ENCODE measurements around the gene OR51T1.

Gene OR51T1

GRCh38 chr11:4921796-4922195, 40.1 kb downstream of the OR51T1 start:
- Histone ChIP-seq H3K4me1 (ENCODE audit: control insufficient read depth, insufficient read depth, low read length) (no peaks in the 10 kb centered on the region), H3K4me3 (ENCODE audit: low read depth, low read length) (no peak overlapping the region), H3K36me3 (ENCODE audit: control insufficient read depth in 2 of 2, insufficient read depth in 1 of 2, low read length in 2 of 2) (no peaks in the 10 kb centered on the region), H3K9me3 (ENCODE audit: control insufficient read depth, insufficient read depth, low read depth, low read length) (no peaks in the 10 kb centered on the region), H3K27ac (ENCODE audit: extremely low read depth, low read depth, low read length) (no peak overlapping the region)
- CTCF ChIA-PET, result no interaction called here
- no peak for TF ChIP-seq ZBTB17 (tag by site-specific recombination; IDR thresholded peaks at IDR 0.05)
- no peak for TF ChIP-seq ZNF639 (tag by site-specific recombination; IDR thresholded peaks at IDR 0.05)
- no peak for TF ChIP-seq ZNF211 (tag by site-specific recombination; IDR thresholded peaks at IDR 0.05; ENCODE audit: low read depth)
- TF ChIP-seq ZNF174 (tag by site-specific recombination; IDR thresholded peaks at IDR 0.05), result no peak
- POLR2A ChIA-PET, result no interaction called here

GRCh38 chr11:4922304-4922703, 40.6 kb downstream of the OR51T1 start:
- POLR2A ChIA-PET, result no interaction called here
- no peak overlapping the region for H3K4me3 ChIP-seq (ENCODE audit: low read depth, low read length)
- CTCF ChIA-PET, result no interaction called here
- no peaks in the 10 kb centered on the region for H3K36me3 ChIP-seq (ENCODE audit: control insufficient read depth in 2 of 2, insufficient read depth in 1 of 2, low read length in 2 of 2)
- H3K4me1 ChIP-seq (ENCODE audit: control insufficient read depth, insufficient read depth, low read length), result no peaks in the 10 kb centered on the region
- no peak for TF ChIP-seq SCRT1 (tag by site-specific recombination; IDR thresholded peaks at IDR 0.05; ENCODE audit: borderline replicate concordance)
- no peak for TF ChIP-seq ZNF621 (tag by site-specific recombination; IDR thresholded peaks at IDR 0.05)
- TF ChIP-seq ZNF529 (tag by site-specific recombination; IDR thresholded peaks at IDR 0.05; ENCODE audit: insufficient replicate concordance), result no peak
- no peak for TF ChIP-seq ZSCAN5A (tag by site-specific recombination; IDR thresholded peaks at IDR 0.05)
- no peak for TF ChIP-seq ZBTB11 (tag by site-specific recombination; conservative IDR thresholded peaks at IDR 0.05; ENCODE audit: low read depth)
- no peak for TF ChIP-seq HOXD13 (CRISPR knock-in tag; IDR thresholded peaks at IDR 0.05; ENCODE audit: borderline replicate concordance)
- TF ChIP-seq REST (tag by site-specific recombination; IDR thresholded peaks at IDR 0.05), result no peak
- TF ChIP-seq ZNF19 (tag by site-specific recombination; IDR thresholded peaks at IDR 0.05; ENCODE audit: low read depth), result no peak
- no peak for TF ChIP-seq SETDB1 (IDR thresholded peaks at IDR 0.05; ENCODE audit: insufficient read length, low read length)
- TF ChIP-seq ZBTB1 (tag by site-specific recombination; IDR thresholded peaks at IDR 0.05), result no peak
- TF ChIP-seq ZNF169 (tag by site-specific recombination; IDR thresholded peaks at IDR 0.05), result no peak
- TF ChIP-seq ZFP69B (tag by site-specific recombination; IDR thresholded peaks at IDR 0.05), result no peak
- TF ChIP-seq ZNF18 (tag by site-specific recombination; IDR thresholded peaks at IDR 0.05), result no peak
- no peak for TF ChIP-seq ZNF366 (tag by site-specific recombination; conservative IDR thresholded peaks at IDR 0.05)
- no peaks in the 10 kb centered on the region for H3K9me3 ChIP-seq (ENCODE audit: control insufficient read depth, insufficient read depth, low read depth, low read length)
- H3K27ac ChIP-seq (ENCODE audit: extremely low read depth, low read depth, low read length), result no peak overlapping the region
